ENCODE results near the gene TMEM221. TPM values are rescaled to one million over a fixed set of nuclear protein-coding genes. Genes with fewer than 3 reads are reported as not detected.

The TMEM221 gene
- total RNA-seq, 1 donor from 2014 or later, result 0.96 TPM

GRCh38 chr19:17455308-17456123, 7.0 kb upstream of the TMEM221 start:
- Mint-ChIP-seq H3K4me3 (no peak overlapping the region), H3K9me3 (no peaks in the 10 kb centered on the region), H3K4me1 (peaks cover 8% of the 10 kb centered on the region), H3K27me3 (ENCODE audit: low read depth) (peaks cover 66% of the 10 kb centered on the region), H3K27ac (ENCODE audit: unreplicated experiment) (no peak overlapping the region), H3K36me3 (ENCODE audit: low read depth) (no peaks in the 10 kb centered on the region)
- no peak for TF ChIP-seq CTCF (conservative IDR thresholded peaks at IDR 0.05)
- no peak for DNase-seq (ENCODE audit: low read depth, low spot score)

GRCh38 chr19:17454576-17455071, 6.2 kb upstream of the TMEM221 start:
- no peak for DNase-seq (ENCODE audit: low read depth, low spot score)
- H3K27me3 Mint-ChIP-seq (ENCODE audit: low read depth), result peaks cover 75% of the 10 kb centered on the region
- H3K27ac Mint-ChIP-seq (ENCODE audit: unreplicated experiment), result no peak overlapping the region
- H3K4me1 Mint-ChIP-seq, result peaks cover 8% of the 10 kb centered on the region
- no peaks in the 10 kb centered on the region for H3K36me3 Mint-ChIP-seq (ENCODE audit: low read depth)
- H3K9me3 Mint-ChIP-seq, result no peaks in the 10 kb centered on the region
- TF ChIP-seq CTCF (conservative IDR thresholded peaks at IDR 0.05), result no peak
- no peak overlapping the region for H3K4me3 Mint-ChIP-seq

- H3K9me3 Mint-ChIP-seq, result no peaks in the 10 kb centered on the region
- H3K36me3 Mint-ChIP-seq (ENCODE audit: low read depth), result no peaks in the 10 kb centered on the region
- peaks cover 4% of the 10 kb centered on the region for H3K4me1 Mint-ChIP-seq
- no peak overlapping the region for H3K4me3 Mint-ChIP-seq
- DNase-seq (ENCODE audit: low read depth, low spot score), result no peak
- H3K27ac Mint-ChIP-seq (ENCODE audit: unreplicated experiment), result no peak overlapping the region
- no peak for TF ChIP-seq CTCF (conservative IDR thresholded peaks at IDR 0.05)
- peaks cover 67% of the 10 kb centered on the region for H3K27me3 Mint-ChIP-seq (ENCODE audit: low read depth)
Measured at GRCh38 chr19:17451820-17452219, 3.4 kb upstream of the TMEM221 start.

GRCh38 chr19:17450264-17451075, 2.0 kb upstream of the TMEM221 start:
- no peaks in the 10 kb centered on the region for H3K9me3 Mint-ChIP-seq
- peaks cover 4% of the 10 kb centered on the region for H3K4me1 Mint-ChIP-seq
- DNase-seq (ENCODE audit: low read depth, low spot score), result no peak
- TF ChIP-seq CTCF (conservative IDR thresholded peaks at IDR 0.05), result no peak
- no peak overlapping the region for H3K27ac Mint-ChIP-seq (ENCODE audit: unreplicated experiment)
- H3K27me3 Mint-ChIP-seq (ENCODE audit: low read depth), result peaks cover 55% of the 10 kb centered on the region
- no peaks in the 10 kb centered on the region for H3K36me3 Mint-ChIP-seq (ENCODE audit: low read depth)
- peak overlapping the region; percentile 1 for H3K4me3 Mint-ChIP-seq

- no peaks in the 10 kb centered on the region for H3K9me3 Mint-ChIP-seq
- H3K27me3 Mint-ChIP-seq (ENCODE audit: low read depth), result peaks cover 33% of the 10 kb centered on the region
- H3K36me3 Mint-ChIP-seq (ENCODE audit: low read depth), result no peaks in the 10 kb centered on the region
- H3K27ac Mint-ChIP-seq (ENCODE audit: unreplicated experiment), result no peak overlapping the region
- H3K4me3 Mint-ChIP-seq, result peak overlapping the region; percentile 49
- H3K4me1 Mint-ChIP-seq, result no peaks in the 10 kb centered on the region
- no peak for TF ChIP-seq CTCF (conservative IDR thresholded peaks at IDR 0.05)
- no peak for DNase-seq (ENCODE audit: low read depth, low spot score)
Measured at GRCh38 chr19:17447704-17448130, 751 bp downstream of the TMEM221 start.

Measured in neural crest cell (in vitro differentiated cells).